B cell (primary cell): ENCODE results near the gene B4GALT7. TPM values are rescaled to one million over a fixed set of nuclear protein-coding genes. Genes with fewer than 3 reads are reported as not detected.

ENCODE experiments used
- ATAC-seq: fragments of 200-7000 bp; cut with Tn5 transposase; one replicate; pipeline ENCODE4 v1.10.0; 2021; ENCODE audit warnings: low read depth, mild to moderate bottlenecking, moderate number of reproducible peaks, moderate library complexity
- CTCF ChIA-PET: fragments of 350-600 bp; sonication (Branson Sonifier 250); formaldehyde crosslinking; loops from one replicate; lab custom pipeline; 2021; ENCODE audit warnings: antibody characterized with exemption, inconsistent platforms; lab: Charles Lee
- POLR2A ChIA-PET: fragments of 350-600 bp; sonication (Branson Sonifier 250); formaldehyde crosslinking; loops from one replicate; lab custom pipeline; 2021; ENCODE audit warnings: antibody characterized with exemption; lab: Charles Lee
- DNase-seq: peaks from one replicate; pipeline ENCODE4 v3.0.0; 2013
- H2AFZ ChIP-seq: 2 replicates; pipeline ENCODE4 v1.6.1; 2012; ENCODE audit warnings: mild to moderate bottlenecking, low read depth, low read length; ENCODE audit not compliant: insufficient read depth, poor library complexity, severe bottlenecking
- H3K27ac ChIP-seq, 2 donors: 1 replicate in 1 of 2; 2 replicates in 1 of 2; pipeline ENCODE4 v1.5.1; 2012 to 2013; ENCODE audit warnings: low read length in 2 of 2, mild to moderate bottlenecking in 2 of 2, moderate library complexity in 1 of 2
- H3K27me3 ChIP-seq, 4 experiments: fragments of 200-600 bp in 1 of 4; sonication (generic) in 1 of 4; replicated peaks in 1 of 4; 1 replicate in 2 of 4; 2 replicates in 2 of 4; pipeline versions ENCODE4 v1.6.1 to v1.7.0; 2013 to 2016; ENCODE audit warnings: low read length in 3 of 4, mild to moderate bottlenecking in 2 of 4, mixed read lengths in 1 of 4, moderate library complexity in 1 of 4; ENCODE audit not compliant: insufficient read depth in 4 of 4, control insufficient read depth in 3 of 4; ENCODE audit errors: control extremely low read depth in 1 of 4
- H3K36me3 ChIP-seq, 2 experiments: replicated peaks in 1 of 2; 1 replicate in 1 of 2; 2 replicates in 1 of 2; pipeline versions ENCODE4 v1.6.1 to v1.7.1; 2013; ENCODE audit warnings: low read length in 1 of 2; ENCODE audit not compliant: insufficient read depth in 2 of 2, control insufficient read depth in 1 of 2; ENCODE audit errors: control extremely low read depth in 1 of 2, extremely low read depth in 1 of 2
- H3K4me1 ChIP-seq, 2 donors: fragments of 200-600 bp in 1 of 2; sonication (generic) in 1 of 2; 1 replicate in 1 of 2; 2 replicates in 1 of 2; pipeline versions ENCODE4 v1.5.1 to v1.6.1; 2013 to 2017; ENCODE audit warnings: low read length in 2 of 2; ENCODE audit not compliant: control insufficient read depth in 2 of 2, insufficient read depth in 2 of 2
- H3K4me2 ChIP-seq: replicated peaks from 2 replicates; pipeline ENCODE3; 2012; ENCODE audit warnings: mild to moderate bottlenecking, low read depth, low read length; ENCODE audit not compliant: poor library complexity, severe bottlenecking
- H3K4me3 ChIP-seq, 5 experiments: fragments of 200-600 bp in 1 of 5; sonication (generic) in 1 of 5; 1 replicate in 3 of 5; 2 replicates in 2 of 5; pipeline versions ENCODE4 v1.5.1 to v1.7.0; 2011 to 2016; ENCODE audit warnings: low read length in 4 of 5, mild to moderate bottlenecking in 4 of 5, low read depth in 2 of 5, control low read depth in 1 of 5, moderate library complexity in 1 of 5; ENCODE audit not compliant: insufficient read depth in 1 of 5; ENCODE audit errors: control extremely low read depth in 1 of 5, extremely low read depth in 1 of 5
- H3K79me2 ChIP-seq: fragments of 200-600 bp; sonication (generic); one replicate; pipeline ENCODE4 v1.6.0; 2016; ENCODE audit warnings: low read length; ENCODE audit not compliant: control insufficient read depth, insufficient read depth
- H3K9ac ChIP-seq: fragments of 200-600 bp; sonication (generic); 2 replicates; pipeline ENCODE4 v1.6.1; 2017; ENCODE audit warnings: mild to moderate bottlenecking, low read length, moderate library complexity
- H3K9me3 ChIP-seq, 3 donors: one replicate each; pipeline versions ENCODE4 v1.6.1 to v1.7.1; 2013; ENCODE audit warnings: low read length in 2 of 3; ENCODE audit not compliant: control insufficient read depth in 2 of 3, insufficient read depth in 1 of 3; ENCODE audit errors: control extremely low read depth in 1 of 3
- H4K20me1 ChIP-seq: 2 replicates; pipeline ENCODE4 v1.6.0; 2012; ENCODE audit warnings: mild to moderate bottlenecking, low read length; ENCODE audit not compliant: insufficient read depth, control insufficient read depth, poor library complexity, severe bottlenecking
- H3K27ac Mint-ChIP-seq: one replicate; pipeline ENCODE4 v1.8.0; 2021; ENCODE audit warnings: mixed read lengths
- H3K27me3 Mint-ChIP-seq: one replicate; pipeline ENCODE4 v1.8.0; 2021; ENCODE audit warnings: mixed read lengths
- H3K4me1 Mint-ChIP-seq: one replicate; pipeline ENCODE4 v1.8.0; 2021; ENCODE audit warnings: mixed read lengths
- H3K4me3 Mint-ChIP-seq: one replicate; pipeline ENCODE4 v1.8.0; 2021; ENCODE audit warnings: mixed read lengths
- H3K9me3 Mint-ChIP-seq: one replicate; pipeline ENCODE4 v1.8.0; 2022; ENCODE audit warnings: mixed read lengths; ENCODE audit not compliant: insufficient read depth
- CTCF ChIP-seq: fragments of 200-600 bp; IDR thresholded peaks from one replicate; pipeline ENCODE4 v1.8.0; 2022; ENCODE audit warnings: antibody characterized with exemption, mild to moderate bottlenecking
- EZH2 ChIP-seq: IDR thresholded peaks from 2 replicates; pipeline ENCODE4 v1.6.1; 2012; ENCODE audit warnings: borderline replicate concordance, low read depth, mild to moderate bottlenecking, moderate library complexity, low read length; ENCODE audit not compliant: insufficient read depth, poor library complexity, severe bottlenecking
- WGBS: methylation state at CpG from one replicate; pipeline ENCODE4 v1.1.5; 2013; ENCODE audit warnings: missing lambda C conversion rate; ENCODE audit not compliant: insufficient coverage; 5-methylcytosine and 5-hydroxymethylcytosine counted together
- intact Hi-C: fragments of 100-400 bp; cut with micrococcal nuclease; formaldehyde crosslinking; loops from one replicate; pipeline ENCODE4 v1.10.0; 2022
- polyA plus RNA-seq: library from polyadenylated mRNA; depleted of rRNA; stranded (reverse); fragments of >200 nt; gene quantifications from 2 replicates; pipeline ENCODE4 v1.2.3, GENCODE V29; 2012
- total RNA-seq, 2 donors: library from RNA; stranded (reverse); fragments of 120-200 nt in 1 of 2; gene quantifications; 1 replicate in 1 of 2; 2 replicates in 1 of 2; pipeline versions ENCODE4 v1.2.3 to v1.2.4, GENCODE V29; 2013 to 2022

The B4GALT7 gene
- total and polyA plus RNA-seq, 2 donors (not counting 1 experiment from before 2014, with no cell fraction given) = 27.0 to 41.8 TPM

GRCh38 chr5:177609076-177610059, 9.4 kb downstream of the B4GALT7 start:
- Histone ChIP-seq H3K4me2 (no peak overlapping the region), H4K20me1 (peaks cover 14% of the 10 kb centered on the region), H2AFZ (no peak overlapping the region), H3K4me3 (no peak overlapping the region), H3K27ac (no peak overlapping the region), H3K4me1 (peaks cover 5 to 10% of the 10 kb centered on the region in 2 donors), H3K9me3 (no peaks in the 10 kb centered on the region), H3K9ac (no peak overlapping the region), H3K27me3 (no peaks in the 10 kb centered on the region), H3K36me3 (peaks cover 0 to 10% of the 10 kb centered on the region in 2 experiments), H3K79me2 (no peaks in the 10 kb centered on the region)
- ATAC-seq (no peak), DNase-seq (no peak)
- H3K4me1 Mint-ChIP-seq = peaks cover 16% of the 10 kb centered on the region
- intact Hi-C loops = loop anchor here (10.0 kb wide), 1 partner anchor 205 kb away; the partner anchor contains the start of genes F12 and PFN3
- TF ChIP-seq EZH2 (no peak), CTCF (no peak)
- 84% methylated on average over 16 of the region's 21 CpGs for WGBS
- POLR2A ChIA-PET = interaction anchor here (0.5 to 0.6 kb wide), 2 partner anchors 508 to 549 kb away, joined by 5 to 9 read pairs; no protein-coding TSS in a partner anchor
- no peak overlapping the region for H3K4me3 Mint-ChIP-seq
- H3K9me3 Mint-ChIP-seq = no peaks in the 10 kb centered on the region
- H3K27me3 Mint-ChIP-seq = no peaks in the 10 kb centered on the region
- CTCF ChIA-PET = interaction anchor here (2.2 kb wide), 1 partner anchor 11 kb away, joined by 10 read pairs; the partner anchor contains the start of gene B4GALT7
- no peak overlapping the region for H3K27ac Mint-ChIP-seq
